GM19324 (cell line): Measurements from ENCODE around the gene OBSCN.

Experiments
- ATAC-seq: cut with Tn5 transposase; IDR thresholded peaks from one replicate; pipeline ENCODE4 v1.9.1; 2021; ENCODE audit warnings: mild to moderate bottlenecking, moderate library complexity; ENCODE audit not compliant: unreplicated experiment, low FRiP score

OBSCN gene

DNA sequence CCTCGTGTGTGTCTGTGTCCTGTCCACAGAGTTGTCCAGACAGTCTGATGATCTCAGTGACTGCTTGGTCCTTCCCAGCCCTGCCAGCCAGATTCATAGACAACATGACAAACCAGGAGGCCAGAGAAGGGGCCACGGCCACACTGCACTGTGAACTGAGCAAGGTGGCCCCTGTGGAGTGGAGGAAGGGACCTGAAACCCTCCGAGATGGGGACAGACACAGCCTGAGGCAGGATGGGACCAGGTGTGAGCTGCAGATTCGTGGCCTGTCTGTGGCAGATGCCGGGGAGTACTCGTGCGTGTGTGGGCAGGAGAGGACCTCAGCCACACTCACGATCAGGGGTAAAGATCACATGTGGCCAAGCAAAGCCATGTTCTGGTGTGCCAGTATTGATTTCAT, 96.4 kb downstream of the OBSCN start:
- no peak for ATAC-seq

DNA sequence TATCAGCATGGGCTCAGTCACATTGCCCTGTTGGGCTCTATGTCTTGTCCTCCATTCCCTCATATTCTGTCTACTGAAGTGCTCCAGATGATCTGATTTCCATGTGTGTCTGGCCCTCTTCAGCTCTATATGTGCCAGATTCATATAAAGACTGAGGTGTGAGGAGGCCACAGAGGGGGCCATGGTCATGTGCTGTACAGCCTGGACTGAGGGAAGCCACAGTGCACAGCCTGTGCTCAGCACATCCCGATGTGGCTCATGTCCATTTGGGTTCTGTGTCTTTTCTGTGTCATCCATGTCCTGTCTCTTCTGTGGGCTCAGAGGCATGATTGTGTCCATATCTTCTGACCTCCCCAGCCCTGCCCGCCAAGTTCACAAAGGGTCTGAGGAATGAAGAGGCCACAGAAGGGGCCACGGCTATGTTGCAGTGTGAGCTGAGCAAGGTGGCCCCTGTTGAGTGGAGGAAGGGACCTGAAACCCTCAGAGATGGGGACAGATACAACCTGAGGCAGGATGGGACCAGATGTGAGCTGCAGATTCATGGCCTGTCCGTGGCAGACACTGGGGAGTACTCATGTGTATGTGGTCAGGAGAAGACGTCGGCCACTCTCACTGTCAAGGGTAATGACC, 97.0 kb downstream of the OBSCN start:
- no peak for ATAC-seq

DNA sequence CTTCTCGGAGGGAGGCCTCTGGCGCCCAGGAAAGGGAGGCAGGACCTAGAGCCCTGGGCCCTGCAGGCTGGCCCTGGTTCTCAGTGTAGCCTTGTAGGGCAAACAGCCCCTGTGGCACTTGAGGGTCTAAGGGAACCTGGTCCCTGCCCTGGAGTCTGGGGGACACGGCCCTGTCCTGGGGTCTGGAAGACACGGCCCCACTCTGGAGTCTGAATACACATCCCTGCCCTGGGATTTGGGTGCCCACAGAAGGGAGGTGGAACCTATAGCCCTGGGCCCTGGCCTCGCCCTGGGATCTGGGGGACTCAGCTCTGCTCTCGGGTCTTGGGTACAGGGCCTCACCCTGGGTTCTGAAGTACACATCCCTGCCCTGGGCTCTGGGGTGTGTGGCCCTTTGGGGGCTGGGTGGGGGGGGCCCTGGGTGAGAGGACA, 97.9 kb downstream of the OBSCN start:
- no peak for ATAC-seq

DNA sequence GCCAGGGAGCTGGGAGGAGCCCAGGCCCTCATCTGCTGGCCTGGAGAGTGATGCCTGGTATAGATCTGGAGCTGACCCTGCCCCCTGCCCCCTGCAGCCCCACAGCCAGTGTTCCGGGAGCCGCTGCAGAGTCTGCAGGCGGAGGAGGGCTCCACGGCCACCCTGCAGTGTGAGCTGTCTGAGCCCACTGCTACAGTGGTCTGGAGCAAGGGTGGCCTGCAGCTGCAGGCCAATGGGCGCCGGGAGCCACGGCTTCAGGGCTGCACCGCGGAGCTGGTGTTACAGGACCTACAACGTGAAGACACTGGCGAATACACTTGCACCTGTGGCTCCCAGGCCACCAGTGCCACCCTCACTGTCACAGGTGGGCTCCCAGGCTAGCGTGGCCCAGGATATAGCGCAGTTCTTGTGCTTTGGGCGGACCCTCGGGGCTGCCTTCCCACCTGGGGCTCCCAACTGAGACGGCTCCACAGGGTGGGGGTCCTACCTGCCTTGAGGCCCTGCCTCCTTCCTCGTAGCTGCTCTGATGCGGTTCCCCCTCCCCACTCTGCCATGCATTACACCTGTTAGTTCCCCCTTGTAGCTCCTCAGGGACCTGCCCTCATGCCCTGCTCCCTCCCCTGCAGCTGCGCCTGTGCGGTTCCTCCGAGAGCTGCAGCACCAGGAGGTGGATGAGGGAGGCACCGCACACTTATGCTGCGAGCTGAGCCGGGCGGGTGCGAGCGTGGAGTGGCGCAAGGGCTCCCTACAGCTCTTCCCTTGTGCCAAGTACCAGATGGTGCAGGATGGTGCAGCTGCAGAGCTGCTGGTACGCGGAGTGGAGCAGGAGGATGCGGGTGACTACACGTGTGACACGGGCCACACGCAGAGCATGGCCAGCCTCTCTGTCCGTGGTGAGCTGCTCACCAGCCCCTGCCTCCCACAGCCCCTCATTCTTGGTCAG, 98.7 kb downstream of the OBSCN start:
- no peak for ATAC-seq

DNA sequence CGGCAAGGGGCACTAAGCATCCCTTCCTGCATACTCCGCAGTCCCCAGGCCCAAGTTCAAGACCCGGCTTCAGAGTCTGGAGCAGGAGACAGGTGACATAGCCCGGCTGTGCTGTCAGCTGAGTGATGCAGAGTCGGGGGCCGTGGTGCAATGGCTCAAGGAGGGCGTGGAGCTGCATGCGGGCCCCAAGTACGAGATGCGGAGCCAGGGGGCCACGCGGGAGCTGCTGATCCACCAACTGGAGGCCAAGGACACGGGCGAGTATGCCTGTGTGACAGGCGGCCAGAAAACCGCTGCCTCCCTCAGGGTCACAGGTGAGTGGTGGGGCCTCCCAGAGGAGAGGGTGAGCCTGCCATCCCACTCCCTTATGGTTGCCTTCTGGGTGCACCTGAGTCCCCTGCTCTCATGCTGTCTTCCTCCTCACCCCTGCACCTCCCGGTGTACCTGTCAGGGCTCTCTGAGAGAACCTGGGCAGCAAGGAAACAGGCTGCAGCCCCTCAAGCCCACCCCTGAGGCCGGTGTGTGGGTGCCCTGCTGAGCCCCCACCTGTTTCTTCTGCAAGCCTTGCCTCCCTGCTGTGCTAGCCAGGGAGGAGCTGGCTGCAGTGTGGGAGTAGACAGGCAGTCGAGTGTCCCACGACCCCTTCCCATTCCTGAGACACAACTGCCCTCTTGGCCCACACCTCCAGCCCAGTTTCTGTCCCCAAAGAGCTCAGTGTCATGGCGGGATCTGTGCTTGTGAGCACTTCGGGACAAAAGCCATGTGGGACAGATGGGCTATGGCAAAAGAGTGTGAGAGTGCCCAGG, 99.6 kb downstream of the OBSCN start:
- no peak for ATAC-seq

DNA sequence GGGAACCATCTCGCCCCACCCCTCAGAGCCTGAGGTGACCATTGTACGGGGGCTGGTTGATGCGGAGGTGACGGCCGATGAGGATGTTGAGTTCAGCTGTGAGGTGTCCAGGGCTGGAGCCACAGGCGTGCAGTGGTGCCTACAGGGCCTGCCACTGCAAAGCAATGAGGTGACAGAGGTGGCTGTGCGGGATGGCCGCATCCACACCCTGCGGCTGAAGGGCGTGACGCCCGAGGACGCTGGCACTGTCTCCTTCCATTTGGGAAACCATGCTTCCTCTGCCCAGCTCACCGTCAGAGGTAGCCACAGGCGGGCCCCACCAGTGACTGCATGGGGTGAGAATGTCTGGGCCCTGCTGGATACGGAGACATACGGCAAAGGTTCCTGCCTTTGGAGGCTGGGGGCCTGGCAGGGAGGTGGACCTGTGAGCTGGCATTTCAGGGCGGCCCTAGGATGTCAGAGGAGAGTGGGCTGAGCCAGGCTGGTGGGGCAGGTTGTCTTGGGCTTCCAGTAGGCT, 100.3 kb downstream of the OBSCN start:
- ATAC-seq: no peak

DNA sequence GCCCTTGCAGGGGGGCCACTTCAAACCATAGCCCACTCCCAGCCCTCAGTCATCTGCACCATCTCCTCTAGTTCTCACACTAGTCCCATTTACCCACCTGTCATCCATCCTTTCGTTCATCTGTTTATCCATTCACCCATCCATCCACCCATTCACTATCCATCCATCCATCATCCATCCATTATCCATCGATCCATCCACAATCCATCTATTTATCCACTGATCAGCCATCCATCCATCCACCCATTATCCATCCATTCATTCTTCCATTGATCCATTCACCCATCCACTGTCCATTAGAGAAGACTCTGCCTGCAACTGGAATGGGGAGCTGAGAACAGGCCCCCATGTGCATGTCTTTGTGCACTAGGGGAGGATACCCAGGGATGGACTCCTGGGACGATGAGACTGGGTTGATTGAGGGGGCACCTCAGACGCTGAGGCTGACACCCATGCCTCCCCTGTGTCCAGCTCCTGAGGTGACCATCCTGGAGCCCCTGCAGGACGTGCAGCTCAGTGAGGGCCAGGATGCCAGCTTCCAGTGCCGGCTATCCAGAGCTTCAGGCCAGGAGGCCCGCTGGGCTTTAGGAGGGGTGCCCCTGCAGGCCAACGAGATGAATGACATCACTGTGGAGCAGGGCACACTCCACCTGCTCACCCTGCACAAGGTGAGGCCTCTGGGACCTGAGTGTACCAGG, 100.9 kb downstream of the OBSCN start:
- ATAC-seq: no peak

DNA sequence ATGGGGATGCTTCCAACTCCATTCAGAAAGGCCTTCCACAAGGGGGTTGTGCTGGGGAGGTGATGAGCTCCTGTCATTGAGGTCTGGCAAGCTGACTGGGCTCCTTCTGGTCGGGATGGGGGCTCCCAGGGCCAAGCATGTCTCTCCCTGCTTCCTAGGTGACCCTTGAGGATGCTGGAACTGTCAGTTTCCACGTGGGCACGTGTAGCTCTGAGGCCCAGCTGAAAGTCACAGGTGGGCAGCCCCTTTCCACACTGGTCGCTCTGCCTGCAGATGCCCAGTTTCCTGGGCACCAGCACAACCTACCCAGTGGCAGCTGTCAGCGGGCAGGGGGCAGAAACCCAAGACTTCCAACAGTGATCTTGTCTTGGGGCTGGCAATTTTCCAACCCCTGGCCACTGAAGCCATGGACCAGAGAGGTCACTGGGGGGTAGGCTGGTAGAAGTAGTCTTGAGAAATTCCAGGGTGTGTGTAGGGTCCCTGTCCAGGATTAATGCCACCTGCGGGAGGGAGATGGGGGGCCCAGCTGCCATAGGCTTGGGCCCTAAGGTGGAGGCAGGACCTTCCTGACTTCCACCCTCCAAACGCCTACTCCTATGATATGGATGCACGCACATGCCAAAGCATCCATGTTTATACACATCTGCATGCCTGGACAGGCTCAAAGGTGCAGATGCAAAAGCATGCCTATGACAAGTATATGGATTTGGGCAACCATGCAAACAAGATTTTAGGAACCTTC, 101.7 kb downstream of the OBSCN start:
- ATAC-seq: no peak

DNA sequence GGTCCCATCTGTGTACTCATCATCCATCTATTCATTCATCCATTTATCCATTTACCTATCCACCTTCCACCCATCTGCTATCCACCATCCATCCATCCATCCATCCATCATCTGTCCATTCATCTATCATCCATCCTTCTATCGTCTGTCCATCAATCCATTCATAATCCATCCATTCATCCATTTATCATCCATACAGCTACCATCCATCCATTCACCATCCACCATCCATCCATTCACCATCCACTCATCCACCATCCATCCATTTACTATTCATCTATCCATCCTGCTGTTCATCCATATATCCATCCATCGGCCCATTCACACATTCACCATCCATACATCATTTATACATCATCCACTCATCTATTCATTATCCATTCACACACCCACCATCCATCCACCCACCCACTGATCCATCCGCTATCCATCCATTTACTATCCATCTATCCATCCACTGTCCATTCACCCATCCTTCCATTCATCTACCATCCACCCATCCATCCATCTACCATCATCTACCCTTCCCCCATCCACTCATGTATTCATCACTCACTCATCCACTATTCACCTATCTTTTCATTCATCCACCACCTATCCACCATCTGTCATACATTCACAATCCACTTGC, 102.4 kb downstream of the OBSCN start:
- ATAC-seq: no peak

DNA sequence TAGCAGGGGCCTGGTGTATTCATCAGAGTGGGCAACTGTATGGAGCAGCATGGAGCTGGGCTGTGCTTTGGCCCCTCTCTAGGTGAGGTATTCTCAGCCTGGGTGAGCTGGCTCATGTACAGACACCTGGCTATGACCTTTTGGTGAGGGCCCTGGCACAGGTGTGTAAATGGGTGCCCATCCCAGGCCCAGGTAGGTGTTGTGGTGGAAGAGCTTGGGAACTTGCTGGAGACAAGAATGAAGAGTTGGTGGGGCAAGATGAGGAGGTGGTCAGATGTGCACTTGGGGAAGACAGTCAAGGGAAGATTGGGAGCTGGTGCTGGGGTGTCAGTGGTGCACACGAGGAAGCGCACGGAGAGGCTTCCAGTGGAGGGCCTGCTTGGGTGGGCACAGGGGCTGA, 103.2 kb downstream of the OBSCN start:
- no peak for ATAC-seq

DNA sequence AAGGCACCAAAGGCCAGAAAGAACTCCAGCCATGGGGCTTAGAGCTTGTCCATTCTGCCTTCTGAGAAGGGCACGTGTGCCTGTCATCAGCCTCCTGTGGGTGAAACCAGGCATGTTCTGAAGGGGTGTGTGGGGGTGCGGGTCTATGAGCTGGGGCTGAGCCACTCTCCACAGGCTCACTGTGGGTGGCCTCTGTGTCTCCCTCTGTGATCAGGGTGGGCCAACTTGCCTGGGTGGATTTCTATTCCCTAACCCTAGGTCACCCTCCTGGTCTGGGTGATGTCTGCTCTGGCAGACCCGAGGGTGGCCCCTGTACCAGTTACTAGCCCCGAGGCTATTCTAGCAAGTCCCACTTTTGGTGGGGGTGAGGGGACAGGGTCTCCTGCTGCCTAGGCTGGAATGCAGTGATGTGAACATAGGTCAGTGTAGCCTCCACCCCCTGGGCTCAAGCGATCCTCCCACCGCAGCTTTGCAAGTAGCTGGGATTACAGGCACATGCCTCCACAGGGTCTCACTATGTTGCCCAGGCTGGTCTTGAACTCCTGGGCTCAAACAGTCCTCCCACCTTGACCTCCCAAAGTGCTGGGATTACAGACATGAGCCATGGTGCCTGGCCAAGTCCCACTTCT, 104.4 kb downstream of the OBSCN start:
- ATAC-seq: no peak

DNA sequence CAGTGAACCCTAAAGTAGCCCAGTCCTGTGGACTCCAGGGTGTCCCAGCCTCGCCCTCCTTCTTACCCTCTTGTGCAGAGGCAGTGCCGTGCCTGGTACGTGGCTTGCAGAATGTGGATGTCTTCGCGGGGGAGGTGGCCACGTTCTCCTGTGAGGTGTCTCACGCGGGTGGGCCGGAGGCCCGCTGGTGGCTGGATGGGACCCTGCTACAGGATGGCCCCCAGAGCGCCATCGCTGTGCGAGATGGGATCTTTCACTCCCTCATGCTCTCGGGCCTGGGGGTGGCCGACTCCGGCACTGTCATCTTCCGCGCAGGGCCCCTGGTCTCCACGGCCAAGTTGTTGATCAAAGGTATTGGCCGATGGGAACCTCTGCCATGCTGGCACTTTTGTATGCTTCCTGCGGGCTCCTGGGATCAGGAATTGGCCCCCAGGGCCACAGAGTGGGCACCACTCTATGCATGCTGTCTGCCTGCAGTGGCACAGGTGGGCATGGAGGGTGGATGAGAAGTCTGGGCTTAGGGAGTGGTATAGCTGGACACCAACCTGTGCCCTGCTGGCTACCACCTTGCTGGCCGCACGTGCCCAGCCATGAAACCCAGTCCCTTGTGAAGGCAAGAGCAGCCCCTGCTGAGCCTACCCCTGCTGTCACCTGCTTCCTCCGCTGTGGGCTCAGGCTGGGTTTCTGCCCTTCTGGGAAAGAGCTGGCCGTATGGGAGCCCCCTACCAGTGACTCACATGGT, 105.9 kb downstream of the OBSCN start:
- ATAC-seq: no peak

DNA sequence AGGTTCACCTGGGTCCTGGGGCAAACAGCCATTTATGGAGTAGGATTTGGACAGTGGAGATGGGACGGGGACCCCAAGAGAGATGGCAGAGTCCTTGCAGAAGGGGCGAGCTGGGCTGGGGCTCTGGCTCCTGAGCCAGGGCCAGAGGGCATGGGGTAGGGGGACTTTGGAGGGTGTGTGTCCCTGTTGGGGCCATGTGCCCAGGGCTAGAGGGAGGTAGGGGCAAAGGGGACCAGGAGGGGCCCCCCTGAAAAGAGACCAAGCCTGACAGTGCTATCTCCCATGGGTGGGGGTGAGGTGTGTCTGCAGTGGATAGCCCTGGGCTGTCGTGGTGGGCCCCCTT, 106.4 kb downstream of the OBSCN start:
- ATAC-seq: no peak

DNA sequence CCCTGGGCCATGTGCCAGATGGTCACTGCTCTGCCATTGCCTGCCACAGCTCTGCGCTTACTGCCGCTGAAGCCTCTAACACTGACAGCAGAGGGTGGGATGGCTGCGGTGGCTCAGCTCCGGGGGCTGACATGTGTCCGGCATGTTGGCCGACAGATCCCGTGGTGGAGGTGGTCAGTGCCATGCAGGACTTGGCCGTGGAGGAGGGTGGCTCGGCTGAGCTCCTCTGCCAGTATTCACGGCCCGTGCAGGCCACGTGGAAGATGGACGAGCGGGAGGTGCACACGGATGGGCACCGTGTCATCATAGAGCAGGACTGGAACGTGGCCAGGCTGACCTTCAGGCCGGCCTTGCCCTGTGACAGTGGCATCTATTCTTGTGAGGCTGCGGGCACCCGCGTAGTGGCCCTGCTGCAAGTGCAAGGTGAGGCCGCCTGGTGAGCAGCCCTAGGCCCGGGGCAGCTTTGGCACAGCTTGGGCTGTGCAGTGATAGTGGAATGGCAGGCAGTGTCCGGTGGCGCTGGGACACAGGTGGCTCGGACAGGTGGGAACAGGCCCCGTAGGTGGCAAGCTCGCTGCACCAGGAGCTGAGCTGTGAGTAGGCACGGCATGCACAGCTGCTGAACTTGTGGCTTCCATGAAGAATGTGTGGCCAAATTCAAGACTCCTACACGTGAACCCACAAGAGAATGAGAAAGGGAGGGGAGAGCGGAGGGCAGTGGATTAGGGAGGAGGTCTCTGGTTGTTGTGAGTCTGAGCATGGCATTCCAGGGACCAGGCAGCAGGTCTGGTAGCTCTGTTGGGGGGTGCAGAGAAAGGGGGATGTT, 107.0 kb downstream of the OBSCN start:
- ATAC-seq: no peak

DNA sequence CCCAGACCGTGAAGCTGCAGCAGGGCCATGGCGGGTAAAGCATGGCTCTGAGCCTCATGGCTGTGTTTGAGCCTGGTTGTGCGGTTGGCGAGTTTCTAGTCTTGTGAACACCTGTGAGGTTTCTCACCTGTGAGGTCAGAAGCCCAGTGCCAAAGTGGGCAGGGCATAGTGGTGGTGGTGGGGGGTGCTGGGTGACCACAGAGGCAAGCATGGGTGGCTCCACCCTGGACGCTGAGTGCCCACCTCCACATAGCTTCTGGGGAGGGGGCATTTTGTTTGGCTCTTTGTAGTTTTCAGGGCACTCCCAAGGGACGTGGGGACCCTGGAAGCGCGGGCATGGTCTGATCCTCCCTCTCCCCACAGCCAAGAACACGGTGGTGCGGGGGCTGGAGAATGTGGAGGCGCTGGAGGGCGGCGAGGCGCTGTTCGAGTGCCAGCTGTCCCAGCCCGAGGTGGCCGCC, 107.7 kb downstream of the OBSCN start:
- no peak for ATAC-seq

DNA sequence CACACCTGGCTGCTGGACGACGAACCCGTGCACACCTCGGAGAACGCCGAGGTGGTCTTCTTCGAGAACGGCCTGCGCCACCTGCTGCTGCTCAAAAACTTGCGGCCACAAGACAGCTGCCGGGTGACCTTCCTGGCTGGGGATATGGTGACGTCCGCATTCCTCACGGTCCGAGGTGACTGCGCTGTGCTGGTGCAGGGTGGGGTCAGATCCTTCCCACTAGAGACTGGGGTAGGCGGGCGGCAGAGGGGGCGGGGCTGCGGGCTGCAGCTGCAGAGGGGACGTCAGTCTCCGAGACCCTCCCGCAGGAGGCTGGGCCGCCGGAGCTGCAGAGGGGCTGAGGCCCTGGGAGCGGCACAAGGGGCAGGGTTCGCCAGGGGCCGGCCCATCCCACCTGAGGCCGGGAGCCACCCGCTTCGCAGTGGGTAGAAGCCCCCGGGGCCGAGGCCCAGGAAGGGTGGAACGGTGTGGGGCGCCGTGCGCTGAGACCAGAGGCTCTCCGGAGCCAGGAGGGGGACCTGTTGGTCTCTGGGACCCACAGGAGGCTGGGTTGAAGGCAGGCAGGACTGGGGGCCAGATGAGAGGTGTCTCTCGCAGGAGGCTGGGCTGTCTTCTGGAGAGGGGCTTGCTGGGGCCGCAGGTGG, 108.2 kb downstream of the OBSCN start:
- ATAC-seq: no peak
